ENCODE measurements around the gene FAM163A.

FAM163A gene

GRCh38 chr1:179743679-179744400 lies 749 bp downstream of the FAM163A start:
- no peaks in the 10 kb centered on the region for H3K79me2 ChIP-seq (ENCODE audit: insufficient read depth, low read length)
- no peak overlapping the region for H3K27ac ChIP-seq (ENCODE audit: low read length)
- H3K27me3 ChIP-seq (ENCODE audit: insufficient read depth, low read length, poor library complexity): no peaks in the 10 kb centered on the region
- no peaks in the 10 kb centered on the region for H4K20me1 ChIP-seq (ENCODE audit: insufficient read depth, low read length)
- H3K9ac ChIP-seq (ENCODE audit: low read depth, low read length): no peak overlapping the region
- H3K4me2 ChIP-seq (ENCODE audit: insufficient read depth, low read length): no peak overlapping the region
- TF ChIP-seq EZH2 (IDR thresholded peaks at IDR 0.05; ENCODE audit: borderline replicate concordance, low read depth, low read length, severe bottlenecking): no peak
- no peak for TF ChIP-seq CTCF (IDR thresholded peaks at IDR 0.05; ENCODE audit: borderline replicate concordance, extremely low read depth, low read length, poor library complexity, severe bottlenecking)
- H2AFZ ChIP-seq (ENCODE audit: low read depth, low read length): no peak overlapping the region
- DNase-seq: no peak
- ATAC-seq (ENCODE audit: insufficient read depth, low read depth): no peak
- H3K4me3 ChIP-seq (ENCODE audit: low read depth in 1 of 2, low read length in 2 of 2): no peak overlapping the region
- H3K4me1 ChIP-seq (ENCODE audit: insufficient read depth, low read length): no peaks in the 10 kb centered on the region
- H3K36me3 ChIP-seq (ENCODE audit: insufficient read depth, low read length): no peaks in the 10 kb centered on the region
- no peaks in the 10 kb centered on the region for H3K9me3 ChIP-seq (ENCODE audit: insufficient read depth, low read length, severe bottlenecking)

- no peaks in the 10 kb centered on the region for H3K27me3 ChIP-seq (ENCODE audit: insufficient read depth, low read length, poor library complexity)
- no peak overlapping the region for H3K4me2 ChIP-seq (ENCODE audit: insufficient read depth, low read length)
- H3K9me3 ChIP-seq (ENCODE audit: insufficient read depth, low read length, severe bottlenecking): no peaks in the 10 kb centered on the region
- no peak for DNase-seq
- H4K20me1 ChIP-seq (ENCODE audit: insufficient read depth, low read length): no peaks in the 10 kb centered on the region
- no peak for TF ChIP-seq CTCF (IDR thresholded peaks at IDR 0.05; ENCODE audit: borderline replicate concordance, extremely low read depth, low read length, poor library complexity, severe bottlenecking)
- TF ChIP-seq EZH2 (IDR thresholded peaks at IDR 0.05; ENCODE audit: borderline replicate concordance, low read depth, low read length, severe bottlenecking): no peak
- H3K4me1 ChIP-seq (ENCODE audit: insufficient read depth, low read length): no peaks in the 10 kb centered on the region
- H3K27ac ChIP-seq (ENCODE audit: low read length): no peak overlapping the region
- no peak overlapping the region for H3K9ac ChIP-seq (ENCODE audit: low read depth, low read length)
- H2AFZ ChIP-seq (ENCODE audit: low read depth, low read length): no peak overlapping the region
- ATAC-seq (ENCODE audit: insufficient read depth, low read depth): no peak
- no peak overlapping the region for H3K4me3 ChIP-seq (ENCODE audit: low read depth in 1 of 2, low read length in 2 of 2)
- H3K79me2 ChIP-seq (ENCODE audit: insufficient read depth, low read length): no peaks in the 10 kb centered on the region
- no peaks in the 10 kb centered on the region for H3K36me3 ChIP-seq (ENCODE audit: insufficient read depth, low read length)
Measured at GRCh38 chr1:179744401-179745130, 1.5 kb downstream of the FAM163A start.

- H3K27me3 ChIP-seq (ENCODE audit: insufficient read depth, low read length, poor library complexity): no peaks in the 10 kb centered on the region
- no peaks in the 10 kb centered on the region for H4K20me1 ChIP-seq (ENCODE audit: insufficient read depth, low read length)
Measured at GRCh38 chr1:179745131-179745611, 2.1 kb downstream of the FAM163A start.

More at GRCh38 chr1:179745131-179745611, 2.1 kb downstream of the FAM163A start:
- ATAC-seq (ENCODE audit: insufficient read depth, low read depth): no peak
- Histone ChIP-seq H3K79me2 (ENCODE audit: insufficient read depth, low read length) (no peaks in the 10 kb centered on the region), H3K4me1 (ENCODE audit: insufficient read depth, low read length) (no peaks in the 10 kb centered on the region), H3K4me3 (ENCODE audit: low read depth in 1 of 2, low read length in 2 of 2) (no peak overlapping the region), H3K4me2 (ENCODE audit: insufficient read depth, low read length) (no peak overlapping the region), H3K9ac (ENCODE audit: low read depth, low read length) (no peak overlapping the region), H3K36me3 (ENCODE audit: insufficient read depth, low read length) (no peaks in the 10 kb centered on the region), H3K9me3 (ENCODE audit: insufficient read depth, low read length, severe bottlenecking) (no peaks in the 10 kb centered on the region), H2AFZ (ENCODE audit: low read depth, low read length) (no peak overlapping the region), H3K27ac (ENCODE audit: low read length) (no peak overlapping the region)
- no peak for DNase-seq
- TF ChIP-seq CTCF (IDR thresholded peaks at IDR 0.05; ENCODE audit: borderline replicate concordance, extremely low read depth, low read length, poor library complexity, severe bottlenecking) (no peak), EZH2 (IDR thresholded peaks at IDR 0.05; ENCODE audit: borderline replicate concordance, low read depth, low read length, severe bottlenecking) (no peak)

All from DND-41 (cell line).